GM18867 (cell line): Measurements from ENCODE around the gene SPATS1.
"Not testable (repeated sequence)": the region's sequence is repeated elsewhere in the genome, so short reads cannot be mapped to it uniquely, and the experiment has no call there.

ENCODE experiments used
- ATAC-seq: cut with Tn5 transposase; IDR thresholded peaks from one replicate; pipeline ENCODE4 v1.9.1; 2021; ENCODE audit warnings: mild to moderate bottlenecking, moderate library complexity; ENCODE audit not compliant: unreplicated experiment

Gene SPATS1

GRCh38 chr6:44310241-44310640, 32.2 kb upstream of the SPATS1 start:
- ATAC-seq: no peak

- no peak for ATAC-seq
Observed at GRCh38 chr6:44311304-44311703, 31.1 kb upstream of the SPATS1 start.

- no peak for ATAC-seq
Observed at GRCh38 chr6:44311767-44312166, 30.7 kb upstream of the SPATS1 start.

- ATAC-seq: peak; percentile 88
Observed at GRCh38 chr6:44312901-44313788, 29.3 kb upstream of the SPATS1 start, which contains the start of gene AARS2. TSS of gene AARS2 (minus strand) at chr6:44313347. CDS start at chr6:44313323, 24 bp downstream.

GRCh38 chr6:44314657-44315056, 27.8 kb upstream of the SPATS1 start:
- not testable (repeated sequence) for ATAC-seq

- ATAC-seq: no peak
Observed at GRCh38 chr6:44315516-44315915, 26.9 kb upstream of the SPATS1 start.

GRCh38 chr6:44315951-44316350, 26.5 kb upstream of the SPATS1 start:
- no peak for ATAC-seq

DNA sequence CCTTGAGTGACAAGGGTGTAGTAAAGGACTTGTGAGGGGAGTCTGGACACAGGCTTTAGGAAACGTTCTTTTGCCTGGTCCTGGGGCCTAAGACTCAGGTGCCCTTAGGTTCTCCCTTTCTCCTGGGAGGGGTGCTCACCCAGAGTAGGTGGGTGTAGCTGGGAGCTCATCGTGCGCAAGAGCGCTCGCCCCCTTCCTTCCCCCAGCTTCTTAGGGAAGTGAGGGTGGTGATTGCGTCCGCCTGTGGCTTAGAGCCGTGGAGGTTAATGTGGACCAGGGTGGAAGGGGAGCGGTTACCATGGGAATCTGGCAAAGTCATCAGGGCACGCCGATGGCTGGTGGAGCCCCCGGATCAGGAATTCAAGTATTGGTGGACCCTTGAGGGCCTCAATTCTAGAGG, 26.0 kb upstream of the SPATS1 start:
- ATAC-seq: no peak

GRCh38 chr6:44317136-44317631, 25.3 kb upstream of the SPATS1 start:
- ATAC-seq: not testable (repeated sequence)

- no peak for ATAC-seq
Observed at GRCh38 chr6:44321210-44321609, 21.2 kb upstream of the SPATS1 start.

- no peak for ATAC-seq
Observed at GRCh38 chr6:44327096-44327495, 15.4 kb upstream of the SPATS1 start.

GRCh38 chr6:44327760-44328159, 14.7 kb upstream of the SPATS1 start:
- ATAC-seq: no peak

DNA sequence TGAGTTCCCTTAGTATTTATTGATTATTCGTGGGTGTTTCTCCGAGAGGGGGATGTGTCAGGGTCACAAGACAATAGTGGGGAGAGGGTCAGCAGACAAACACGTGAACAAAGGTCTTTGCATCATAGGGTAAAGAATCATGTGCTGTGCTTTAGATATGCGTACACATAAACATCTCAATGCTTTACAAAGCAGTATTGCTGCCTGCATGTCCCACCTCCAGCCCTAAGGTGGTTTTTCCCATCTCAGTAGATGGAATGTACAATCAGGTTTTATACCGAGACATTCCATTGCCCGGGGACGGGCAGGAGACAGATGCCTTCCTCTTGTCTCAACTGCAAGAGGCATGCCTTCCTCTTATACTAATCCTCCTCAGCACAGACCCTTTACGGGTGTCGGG, 14.2 kb upstream of the SPATS1 start:
- ATAC-seq: not testable (repeated sequence)

DNA sequence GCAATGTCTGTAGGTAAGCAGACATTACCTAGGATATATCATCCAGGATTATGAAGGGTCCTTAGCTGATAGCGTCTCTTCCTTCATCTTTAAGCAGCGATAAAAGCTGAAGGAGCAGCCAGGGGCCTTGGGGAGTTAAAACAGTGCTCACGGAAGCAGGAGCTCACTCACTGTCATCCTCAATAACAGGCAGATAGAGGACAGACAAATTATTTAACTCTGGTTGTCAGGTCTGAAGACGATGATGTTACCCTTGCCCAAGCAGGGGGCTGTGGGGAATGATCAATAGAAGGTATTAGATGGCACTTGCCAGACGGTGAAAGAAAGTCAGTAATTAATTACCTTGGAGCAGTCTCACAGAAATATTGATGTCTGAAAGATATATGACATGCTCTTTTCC, 12.6 kb upstream of the SPATS1 start:
- no peak for ATAC-seq

- ATAC-seq: no peak
Observed at GRCh38 chr6:44332585-44332984, 9.9 kb upstream of the SPATS1 start.

DNA sequence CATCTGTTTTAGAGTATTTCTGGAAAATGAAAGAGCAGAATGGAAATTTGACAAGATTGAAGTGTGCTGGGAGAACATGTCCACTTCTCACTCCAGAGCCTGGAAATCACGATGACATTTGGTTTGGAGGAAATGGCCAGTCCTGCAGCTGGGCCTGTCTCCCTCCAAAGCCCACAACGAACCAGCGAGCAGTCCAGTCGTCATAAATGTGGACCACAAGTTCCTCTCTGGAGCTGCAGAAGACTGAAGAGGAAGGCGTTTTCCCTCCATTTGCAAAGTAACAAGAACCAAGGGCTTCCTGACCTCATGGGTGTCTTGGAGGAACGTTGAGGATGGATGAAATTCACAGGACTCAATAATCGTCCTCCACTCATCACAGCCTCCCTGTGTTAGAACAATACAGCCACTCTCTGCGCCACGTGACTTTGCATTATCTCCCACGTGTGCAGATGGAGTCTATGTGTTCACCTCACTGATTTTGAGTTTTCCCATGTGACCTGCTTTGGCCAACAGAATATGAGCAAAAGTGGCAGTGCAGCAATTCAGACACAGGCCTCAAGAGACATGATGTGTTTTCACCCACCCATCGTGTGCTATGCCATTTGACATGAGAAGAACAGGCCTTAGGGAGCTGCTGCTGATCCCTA, 9.1 kb upstream of the SPATS1 start:
- no peak for ATAC-seq

DNA sequence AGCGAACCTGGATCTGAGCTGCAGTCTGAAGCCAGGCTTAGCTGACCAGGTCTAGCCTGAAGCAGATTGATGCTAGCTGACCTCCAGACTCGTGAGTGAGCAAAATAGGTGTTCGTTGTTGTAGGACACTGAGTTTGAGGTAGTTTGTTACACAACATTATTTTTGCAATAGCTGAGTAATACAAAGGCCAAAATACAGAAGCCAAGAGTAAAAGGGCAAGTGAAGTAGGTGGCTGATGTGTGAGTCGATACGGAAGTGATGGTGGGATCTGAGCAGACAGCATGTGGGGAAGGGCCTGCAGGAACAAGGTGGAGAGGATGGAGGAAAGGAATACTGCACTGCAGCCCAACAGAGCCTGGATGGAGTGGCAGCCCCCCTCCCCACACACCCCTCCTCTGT, 8.5 kb upstream of the SPATS1 start:
- ATAC-seq: no peak

GRCh38 chr6:44335631-44336030, 6.8 kb upstream of the SPATS1 start:
- no peak for ATAC-seq

- peak; percentile 73 for ATAC-seq
Observed at GRCh38 chr6:44338228-44339122, 4.0 kb upstream of the SPATS1 start.

- no peak for ATAC-seq
Observed at GRCh38 chr6:44339301-44339700, 3.1 kb upstream of the SPATS1 start.
